ENCODE measurements around the gene GADL1.

DNA sequence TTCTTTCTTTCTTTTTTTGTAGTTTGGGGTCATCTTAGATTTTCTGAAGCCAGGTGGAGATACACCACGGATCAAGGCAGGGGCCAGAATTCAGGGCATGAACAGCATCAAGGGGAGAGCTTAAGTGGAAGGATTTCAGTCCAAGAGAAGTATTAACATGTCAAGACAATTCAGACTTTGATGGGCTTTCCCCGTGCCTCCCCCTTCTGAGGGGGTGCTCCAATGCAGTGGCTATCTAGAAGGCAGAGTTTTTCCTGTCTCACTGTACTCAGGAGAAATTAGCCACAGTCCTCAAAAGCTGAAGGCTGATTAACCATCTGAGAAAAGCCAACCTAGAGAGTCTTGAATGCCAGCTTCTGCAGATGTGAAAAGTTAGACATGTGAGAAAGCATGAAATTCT lies 160.8 kb downstream of the GADL1 start:
- TF ChIP-seq EZH2phosphoT487 (IDR thresholded peaks at IDR 0.05; ENCODE audit: insufficient read depth, low read depth) = no peak
- no peak for TF ChIP-seq EZH2 (IDR thresholded peaks at IDR 0.05; ENCODE audit: insufficient read depth, poor library complexity, severe bottlenecking)
